Calu3 (cell line): ENCODE data around the gene RAB3IP. TPM values are rescaled to one million over a fixed set of nuclear protein-coding genes. Genes with fewer than 3 reads are reported as not detected.

Experiments used
- BruUV-seq: library from RNA; stranded (reverse); fragments of 400-500 nt; replicated peaks from 2 replicates; lab custom pipeline; 2021; lab: Mats Ljungman, UMichigan
- CTCF ChIA-PET: fragments of 300-600 bp; sonication (Branson Sonifier 250); formaldehyde crosslinking; loops from one replicate; lab custom pipeline; 2022; ENCODE audit warnings: antibody characterized with exemption; lab: Charles Lee
- DNase-seq: peaks from one replicate; pipeline ENCODE4 v3.0.0; 2022
- H3K27ac Mint-ChIP-seq: one replicate; pipeline ENCODE4 v1.8.0; 2022; ENCODE audit warnings: mixed read lengths; ENCODE audit not compliant: unreplicated experiment
- H3K27me3 Mint-ChIP-seq: one replicate; pipeline ENCODE4 v1.8.0; 2022; ENCODE audit warnings: mixed read lengths; ENCODE audit not compliant: unreplicated experiment
- H3K36me3 Mint-ChIP-seq: one replicate; pipeline ENCODE4 v1.8.0; 2022; ENCODE audit warnings: mild to moderate bottlenecking, moderate library complexity, mixed read lengths; ENCODE audit not compliant: insufficient read depth, unreplicated experiment
- H3K4me1 Mint-ChIP-seq: one replicate; pipeline ENCODE4 v1.8.0; 2022; ENCODE audit warnings: mild to moderate bottlenecking, low read depth, mixed read lengths; ENCODE audit not compliant: unreplicated experiment
- H3K4me3 Mint-ChIP-seq: one replicate; pipeline ENCODE4 v1.8.0; 2022; ENCODE audit warnings: mild to moderate bottlenecking, low read depth, moderate library complexity, mixed read lengths; ENCODE audit not compliant: unreplicated experiment
- H3K9me3 Mint-ChIP-seq: one replicate; pipeline ENCODE4 v1.8.0; 2022; ENCODE audit warnings: low read depth, mixed read lengths; ENCODE audit not compliant: unreplicated experiment
- CTCF ChIP-seq: fragments of 200-600 bp; IDR thresholded peaks from one replicate; pipeline ENCODE4 v1.8.0; 2022; ENCODE audit warnings: antibody characterized with exemption; ENCODE audit not compliant: unreplicated experiment
- intact Hi-C: fragments of 100-400 bp; cut with micrococcal nuclease; formaldehyde crosslinking; loops from one replicate; pipeline ENCODE4 v1.10.0; 2022; ENCODE audit not compliant: unreplicated experiment
- total RNA-seq: library from RNA; stranded (reverse); gene quantifications from 2 replicates; pipeline ENCODE4 v1.2.3, GENCODE V29; 2022

RAB3IP gene
- total RNA-seq, 1 experiment from 2014 or later, result 101 TPM

DNA sequence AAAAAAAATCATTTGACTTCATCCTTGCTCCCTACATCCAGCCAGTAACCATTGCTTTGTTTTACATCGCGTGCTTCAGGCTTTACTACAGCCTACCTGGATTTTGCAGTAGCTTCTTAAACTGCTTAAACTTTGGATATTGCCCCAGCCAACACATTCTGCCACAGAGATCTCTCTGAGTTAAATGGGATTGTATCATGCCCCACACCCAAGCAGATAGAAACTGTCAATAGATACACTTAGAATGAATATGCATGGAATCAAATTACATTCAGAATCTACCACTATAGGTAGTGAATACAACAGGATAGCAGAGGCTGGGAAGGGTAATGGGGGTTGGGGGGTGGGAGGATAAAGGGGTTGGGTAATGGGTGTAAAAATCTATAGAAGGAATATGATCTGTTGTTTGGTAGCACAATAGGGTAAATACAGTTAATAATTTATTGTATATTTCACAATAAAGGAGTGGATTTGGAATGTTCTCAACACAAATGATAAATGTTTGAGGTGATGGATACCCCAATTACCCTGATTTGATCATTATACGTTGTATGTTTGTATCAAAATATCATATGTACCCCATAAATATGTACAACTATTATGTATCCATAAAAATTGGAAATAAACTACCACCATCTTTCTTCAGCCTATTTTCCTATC lies 83.7 kb downstream of the RAB3IP start:
- peak overlapping the region; percentile 67 for H3K4me3 Mint-ChIP-seq
- H3K27ac Mint-ChIP-seq, result peak overlapping the region; percentile 97
- peaks cover 26% of the 10 kb centered on the region for H3K36me3 Mint-ChIP-seq
- no peaks in the 10 kb centered on the region for H3K27me3 Mint-ChIP-seq
- intact Hi-C loops, result no loop called here
- TF ChIP-seq CTCF, result no peak
- no TSS peak for BruUV-seq
- no peaks in the 10 kb centered on the region for H3K9me3 Mint-ChIP-seq
- no peak for DNase-seq
- H3K4me1 Mint-ChIP-seq, result peaks cover 68% of the 10 kb centered on the region
- CTCF ChIA-PET, result interaction anchor here (0.7 to 2.0 kb wide), 5 partner anchors 12 to 355 kb away, joined by 3 to 8 read pairs (median 6); no protein-coding TSS in a partner anchor

DNA sequence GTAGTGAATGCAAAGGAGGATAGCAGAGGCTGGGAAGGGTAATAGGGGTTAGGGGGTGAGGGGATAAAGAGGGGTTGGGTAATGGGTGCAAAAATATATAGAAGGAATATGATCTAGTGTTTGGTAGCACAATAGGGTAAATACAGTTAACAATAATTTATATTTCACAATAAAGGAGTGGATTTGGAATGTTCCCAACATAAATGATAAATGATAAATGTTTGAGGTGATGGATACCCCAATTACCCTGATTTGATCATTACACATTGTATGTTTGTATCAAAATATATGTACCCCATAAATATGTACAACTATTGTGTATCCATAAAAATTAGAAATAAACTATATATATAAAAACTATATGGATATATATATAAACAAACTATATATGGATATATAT lies 85.4 kb downstream of the RAB3IP start:
- Mint-ChIP-seq H3K4me3 (no peak overlapping the region), H3K27ac (no peak overlapping the region), H3K27me3 (no peaks in the 10 kb centered on the region), H3K4me1 (peaks cover 59% of the 10 kb centered on the region), H3K36me3 (peaks cover 26% of the 10 kb centered on the region), H3K9me3 (no peaks in the 10 kb centered on the region)
- CTCF ChIA-PET, result no interaction called here
- intact Hi-C loops, result no loop called here
- DNase-seq, result no peak
- no peak for TF ChIP-seq CTCF
- no TSS peak for BruUV-seq

GRCh38 chr12:69824966-69825560 lies 86.4 kb downstream of the RAB3IP start, which contains the start of gene MYRFL:
Gene MYRFL, plus strand, starts transcription at chr12:69825227. Its CDS starts 291 bp downstream, at chr12:69825518.
- no peak for DNase-seq
- no peaks in the 10 kb centered on the region for H3K27me3 Mint-ChIP-seq
- H3K27ac Mint-ChIP-seq, result no peak within 1 kb of the TSS
- BruUV-seq, result no TSS peak
- peaks cover 26% of the 10 kb centered on the region for H3K36me3 Mint-ChIP-seq
- CTCF ChIA-PET, result no interaction called here
- TF ChIP-seq CTCF, result no peak
- H3K4me1 Mint-ChIP-seq, result peaks cover 48% of the 10 kb centered on the region
- H3K4me3 Mint-ChIP-seq, result no peak within 1 kb of the TSS
- H3K9me3 Mint-ChIP-seq, result no peaks in the 10 kb centered on the region
- intact Hi-C loops, result no loop called here

DNA sequence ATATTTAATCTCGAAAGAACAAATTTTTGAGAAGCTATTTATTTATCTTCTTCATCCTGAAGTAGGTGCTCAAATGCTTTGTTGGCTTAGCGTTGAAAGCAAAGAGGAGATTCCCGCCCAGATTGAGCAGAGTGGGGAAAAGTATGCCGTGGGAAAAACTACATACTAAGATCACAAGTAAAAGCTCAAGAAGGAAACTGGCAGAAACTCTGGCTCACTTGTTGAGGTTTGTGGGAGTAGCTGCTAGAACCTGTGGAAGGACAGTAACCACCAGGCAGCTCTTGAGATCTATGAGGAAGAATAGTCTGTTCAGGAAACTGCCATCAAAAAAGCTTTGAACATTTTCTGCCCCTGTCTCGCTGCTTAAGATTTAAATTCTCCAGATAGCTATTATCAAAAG lies 90.2 kb downstream of the RAB3IP start:
- DNase-seq, result no peak
- H3K27me3 Mint-ChIP-seq, result no peaks in the 10 kb centered on the region
- intact Hi-C loops, result no loop called here
- no peak overlapping the region for H3K4me3 Mint-ChIP-seq
- no peak overlapping the region for H3K27ac Mint-ChIP-seq
- no TSS peak for BruUV-seq
- CTCF ChIA-PET, result interaction anchor here (1.1 kb wide), 1 partner anchor 13 kb away, joined by 3 read pairs; no protein-coding TSS in a partner anchor
- H3K36me3 Mint-ChIP-seq, result peaks cover 8% of the 10 kb centered on the region
- H3K9me3 Mint-ChIP-seq, result no peaks in the 10 kb centered on the region
- no peak for TF ChIP-seq CTCF
- peaks cover 36% of the 10 kb centered on the region for H3K4me1 Mint-ChIP-seq
